HG03469 (cell line): Measurements from ENCODE around the gene TDO2.
"Not testable (repeated sequence)": the region's sequence is repeated elsewhere in the genome, so short reads cannot be mapped to it uniquely, and the experiment has no call there.

Experiments
- ATAC-seq: cut with Tn5 transposase; IDR thresholded peaks from one replicate; pipeline ENCODE4 v1.9.1; 2021; ENCODE audit warnings: mild to moderate bottlenecking, moderate library complexity, moderate number of reproducible peaks; ENCODE audit not compliant: unreplicated experiment

TDO2 gene

DNA sequence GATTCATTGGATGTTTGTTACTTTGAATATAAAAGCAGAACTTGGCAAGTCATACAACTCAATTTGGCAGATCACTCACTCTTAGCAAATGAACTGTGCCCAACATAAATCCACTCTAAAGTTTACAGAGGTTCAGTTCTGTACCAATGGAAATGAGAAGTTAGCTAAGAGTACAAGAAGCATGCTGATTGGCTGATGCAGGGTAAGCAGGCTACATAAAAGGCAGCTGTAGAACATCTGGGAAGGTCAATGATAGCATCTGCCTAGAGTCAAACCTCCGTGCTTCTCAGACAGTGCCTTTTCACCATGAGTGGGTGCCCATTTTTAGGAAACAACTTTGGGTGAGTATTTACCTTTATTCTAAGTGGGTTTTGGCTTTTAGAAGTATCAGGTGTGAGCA is at the start of gene TDO2:
Gene TDO2 (plus strand): TSS at position 244 of the 400 bp plus-strand sequence. CDS start 63 bp downstream, at position 307.
- ATAC-seq: no peak

DNA sequence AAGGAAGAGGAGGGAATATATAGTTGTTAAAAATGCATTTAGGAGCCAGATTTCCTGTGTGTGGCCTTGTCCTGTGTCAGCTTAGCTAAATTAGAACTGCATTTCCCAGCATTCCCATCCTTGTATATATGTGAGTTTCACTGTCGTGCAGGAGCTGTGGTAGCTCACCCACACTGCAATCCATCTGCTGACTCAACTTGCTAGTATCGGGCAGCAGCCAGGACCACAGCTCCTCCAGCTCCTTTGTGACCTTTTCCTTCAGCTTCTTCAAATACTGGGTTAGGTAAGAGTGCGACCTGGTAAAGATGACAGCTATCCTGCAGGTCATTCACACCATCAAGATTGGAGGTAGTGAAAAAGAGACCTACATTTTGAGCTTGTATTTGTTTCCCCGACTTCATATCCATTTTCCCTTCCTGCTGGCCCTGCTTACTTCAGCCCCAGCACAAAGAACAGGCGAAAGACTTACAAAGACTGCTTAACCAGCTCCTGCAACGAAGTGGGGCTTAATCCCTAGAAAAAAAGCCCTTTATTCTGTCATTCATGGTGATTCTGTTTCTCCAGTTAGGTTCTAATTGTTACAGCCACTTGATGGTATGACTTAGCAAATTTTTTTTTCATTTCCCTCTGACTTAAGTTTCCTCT is 48.8 kb upstream of the TDO2 start:
- ATAC-seq: no peak

DNA sequence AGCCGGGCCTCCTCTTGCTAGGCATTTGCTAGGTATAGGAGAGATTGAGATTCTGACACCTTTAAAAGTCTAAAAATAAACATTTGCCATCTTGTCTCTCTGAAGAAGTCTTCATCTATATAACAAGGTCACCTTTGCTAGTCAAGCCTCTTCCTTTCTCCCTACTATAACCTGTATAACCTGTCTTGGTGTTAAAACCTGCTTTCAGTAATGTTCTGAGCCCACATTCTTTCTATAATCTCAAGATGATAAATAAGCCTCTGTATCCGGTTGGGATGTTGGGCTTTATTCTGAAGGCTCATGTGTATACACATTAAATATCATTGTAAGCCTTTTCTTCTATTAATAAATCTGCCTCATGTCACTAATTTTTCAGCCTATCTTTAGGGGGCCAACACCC is 47.6 kb upstream of the TDO2 start:
- ATAC-seq: no peak

DNA sequence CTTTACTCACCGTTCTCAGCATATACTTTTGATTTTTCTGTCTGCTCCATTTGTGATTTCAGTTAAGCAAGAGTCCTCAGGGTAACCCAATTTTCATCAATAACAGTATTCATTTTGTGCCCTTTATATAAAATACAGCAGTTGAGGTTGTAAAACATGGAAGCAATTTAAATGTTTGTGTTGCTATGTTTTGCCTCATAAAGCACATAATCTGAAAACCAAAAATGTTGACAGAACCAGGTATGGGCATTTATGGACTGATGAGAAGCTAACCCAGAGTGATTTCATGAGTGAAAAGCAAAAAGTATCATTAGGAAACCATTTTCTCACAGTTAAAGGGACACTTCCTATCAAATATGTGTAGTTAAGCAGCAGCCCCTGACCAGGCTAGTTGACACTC is 37.3 kb upstream of the TDO2 start, which contains the start of gene ASIC5:
Gene ASIC5 (minus strand): TSS at position 101 of the 400 bp plus-strand sequence. CDS start 51 bp downstream, at position 50.
- ATAC-seq: no peak

DNA sequence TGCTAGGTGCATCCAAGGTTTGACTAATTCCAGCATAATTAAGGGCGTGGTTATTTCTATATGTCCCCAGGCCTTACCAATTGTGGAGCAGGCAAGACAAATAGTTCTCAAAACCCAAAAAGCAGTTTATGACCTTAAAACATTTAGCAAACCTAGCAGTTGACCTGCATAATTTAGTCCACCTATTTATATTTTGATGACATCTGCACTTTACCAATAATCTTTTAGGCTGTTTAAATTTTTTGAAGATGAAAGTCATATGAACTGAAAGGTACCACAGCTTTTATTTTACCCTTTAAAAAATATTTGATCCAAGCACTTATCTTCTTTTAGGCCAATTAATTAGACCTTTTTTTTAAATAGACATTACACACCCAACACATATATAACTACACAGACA is 27.6 kb upstream of the TDO2 start:
- no peak for ATAC-seq

DNA sequence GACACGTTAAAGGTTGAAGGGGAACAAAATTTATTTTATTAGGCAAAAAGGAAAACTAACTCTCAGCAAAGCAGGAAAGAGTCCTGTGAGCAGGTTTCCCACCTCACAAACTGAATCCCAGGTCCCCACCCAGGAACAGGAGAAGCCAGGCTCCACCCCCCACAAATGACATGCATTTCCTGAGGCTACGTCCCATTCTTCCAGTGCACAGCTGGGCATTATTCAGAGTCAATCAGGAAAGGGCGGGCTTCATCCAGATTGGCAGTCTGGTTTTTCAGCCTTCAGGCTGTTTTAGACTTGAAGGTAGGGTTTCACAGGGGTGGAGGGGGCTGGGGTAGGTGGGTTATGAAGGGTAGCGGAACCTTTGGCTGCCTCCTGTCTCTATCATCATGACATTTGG is 25.5 kb upstream of the TDO2 start:
- no peak for ATAC-seq

DNA sequence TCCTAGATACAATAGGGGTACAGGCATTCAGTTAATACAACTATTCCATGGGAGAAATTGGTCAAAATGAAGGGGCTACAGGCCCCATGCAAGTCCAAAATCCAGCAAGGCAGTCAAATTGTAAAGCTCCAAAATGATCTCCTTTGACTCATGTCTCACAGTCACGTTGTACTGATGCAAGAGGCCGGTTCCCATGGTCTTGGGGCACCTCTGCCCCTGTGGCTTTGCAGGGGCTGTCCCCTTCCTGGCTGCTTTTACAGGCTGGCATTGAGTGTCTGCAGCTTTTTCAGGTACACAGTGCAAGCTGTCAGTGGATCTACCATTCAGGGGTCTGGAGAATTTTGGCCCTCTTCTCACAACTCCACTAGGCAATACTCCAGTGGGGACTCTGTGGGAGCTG is 24.9 kb upstream of the TDO2 start:
- no peak for ATAC-seq

DNA sequence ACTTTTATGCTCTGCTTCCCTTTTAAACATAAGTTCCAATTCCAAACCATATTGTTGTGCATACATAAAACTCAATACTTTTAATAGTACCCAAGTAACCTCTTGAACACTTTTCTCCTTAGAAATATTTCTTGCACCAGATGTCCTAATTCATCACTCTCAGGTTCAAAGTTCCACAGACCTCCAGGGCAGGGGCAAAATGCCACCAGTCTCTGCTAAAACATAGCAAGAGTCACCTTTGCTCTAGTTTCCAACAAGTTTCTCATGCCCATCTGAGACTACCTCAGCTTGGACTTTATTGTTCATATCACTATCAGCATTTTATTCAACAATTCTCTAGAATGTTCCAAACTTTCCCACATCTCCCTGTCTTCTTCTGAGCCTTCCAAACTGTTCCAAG is 23.7 kb upstream of the TDO2 start:
- no peak for ATAC-seq

DNA sequence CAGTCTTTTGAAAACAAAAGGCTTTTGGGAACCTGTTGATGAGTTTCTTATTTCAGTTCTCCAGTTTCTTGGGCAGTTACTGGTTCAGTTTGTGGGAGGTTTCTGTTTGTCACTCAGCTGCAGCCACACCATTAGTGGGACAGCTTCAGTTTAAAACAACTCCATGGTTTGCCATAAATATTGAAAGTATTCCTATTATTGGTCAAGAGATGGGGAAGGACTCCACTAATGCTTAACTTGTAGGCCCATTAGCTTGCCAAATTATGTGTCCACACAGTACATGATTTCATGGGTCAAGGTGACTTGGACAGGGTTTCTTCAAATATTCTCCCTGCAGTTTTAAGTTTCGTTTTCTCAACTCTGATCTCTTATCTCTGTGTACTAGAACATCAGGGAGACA is 21.9 kb upstream of the TDO2 start:
- ATAC-seq: no peak

DNA sequence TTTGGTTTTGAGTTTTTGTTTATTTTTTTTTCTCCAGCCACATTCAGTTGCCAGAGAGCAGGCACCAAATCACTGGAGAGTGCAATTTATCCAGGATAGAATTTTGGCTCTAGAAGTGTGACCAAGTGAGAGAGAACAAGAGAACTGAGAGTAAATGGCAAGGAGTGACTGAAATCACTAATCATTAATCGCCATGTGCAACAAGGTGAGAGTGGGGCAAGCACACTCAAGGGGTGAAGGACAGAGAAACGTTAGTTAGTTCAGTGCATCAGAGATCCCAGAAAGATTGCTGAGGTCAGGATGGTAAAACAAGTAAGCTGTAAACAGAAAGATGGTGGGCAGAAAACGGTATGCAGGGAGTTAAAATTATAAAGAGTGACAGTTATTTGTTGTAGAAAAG is 19.6 kb upstream of the TDO2 start:
- ATAC-seq: no peak

DNA sequence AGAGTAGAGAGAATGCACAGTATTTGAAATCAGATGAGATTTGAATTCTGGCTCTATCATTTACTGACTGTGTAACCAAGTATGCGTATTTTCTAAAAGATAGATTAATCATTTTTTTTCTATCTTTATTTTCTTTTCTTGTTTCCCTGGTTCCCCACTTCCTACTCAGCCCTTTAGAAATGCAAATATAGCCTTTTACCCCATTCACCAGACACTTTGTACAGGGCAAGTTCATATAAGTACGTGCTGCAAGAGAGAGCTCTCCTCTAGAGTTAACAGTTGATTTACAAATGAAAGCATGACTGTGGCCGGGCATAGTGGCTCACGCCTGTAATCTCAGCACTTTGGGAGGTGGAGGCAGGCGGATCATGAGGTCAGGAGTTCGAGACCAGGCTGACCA is 17.8 kb upstream of the TDO2 start:
- ATAC-seq: no peak

DNA sequence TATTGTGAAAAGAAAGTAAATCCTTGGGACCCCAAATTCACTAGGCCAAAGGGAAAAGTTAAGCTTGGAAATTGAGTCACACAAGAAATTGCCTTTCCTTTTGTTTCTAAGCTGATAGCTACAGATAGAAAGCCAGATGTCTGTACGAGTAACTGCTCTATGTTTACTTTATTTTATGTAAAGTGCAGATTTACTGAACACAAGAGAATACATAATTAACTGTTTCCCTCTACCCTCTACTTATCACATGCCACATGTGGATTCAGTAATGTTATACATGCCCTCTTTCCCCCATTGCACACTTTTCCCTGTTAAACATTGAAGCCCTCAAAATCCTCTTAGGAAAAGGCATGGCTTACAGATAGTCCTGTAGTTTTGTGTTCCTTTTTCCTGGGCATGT is 16.5 kb upstream of the TDO2 start:
- ATAC-seq: no peak

DNA sequence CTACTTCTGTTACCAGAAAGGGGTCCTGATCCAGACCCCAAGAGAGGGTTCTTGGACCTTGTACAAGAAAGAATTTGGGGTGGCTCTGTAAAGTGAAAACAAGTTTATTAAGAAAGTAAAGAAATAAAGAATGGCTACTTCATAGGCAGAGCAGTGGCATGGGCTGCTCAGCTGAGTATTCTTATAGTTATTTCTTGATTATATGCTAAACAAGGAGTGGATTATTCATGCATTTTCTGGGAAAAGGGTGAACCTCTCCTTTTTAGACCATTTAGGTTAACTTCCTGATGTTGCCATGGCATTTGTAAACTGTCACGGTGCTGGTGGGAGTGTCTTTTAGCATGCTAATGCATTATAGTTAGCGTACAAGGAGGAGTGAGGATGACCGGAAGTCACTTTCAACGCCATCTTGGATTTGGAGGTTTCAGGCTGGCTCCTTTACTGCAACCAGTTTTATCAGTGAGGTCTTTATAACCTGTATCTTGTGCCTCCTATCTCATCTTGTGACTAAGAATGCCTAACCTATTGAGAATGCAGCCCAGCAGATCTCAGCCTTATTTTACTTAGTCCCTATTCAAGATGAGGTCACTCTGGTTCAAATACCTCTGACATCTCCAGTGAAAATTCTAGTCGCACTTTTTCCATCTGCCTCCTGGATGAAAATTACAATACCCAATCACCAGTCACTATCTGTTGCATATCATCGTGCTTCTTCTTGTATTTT is 15.5 kb upstream of the TDO2 start:
- no peak for ATAC-seq

DNA sequence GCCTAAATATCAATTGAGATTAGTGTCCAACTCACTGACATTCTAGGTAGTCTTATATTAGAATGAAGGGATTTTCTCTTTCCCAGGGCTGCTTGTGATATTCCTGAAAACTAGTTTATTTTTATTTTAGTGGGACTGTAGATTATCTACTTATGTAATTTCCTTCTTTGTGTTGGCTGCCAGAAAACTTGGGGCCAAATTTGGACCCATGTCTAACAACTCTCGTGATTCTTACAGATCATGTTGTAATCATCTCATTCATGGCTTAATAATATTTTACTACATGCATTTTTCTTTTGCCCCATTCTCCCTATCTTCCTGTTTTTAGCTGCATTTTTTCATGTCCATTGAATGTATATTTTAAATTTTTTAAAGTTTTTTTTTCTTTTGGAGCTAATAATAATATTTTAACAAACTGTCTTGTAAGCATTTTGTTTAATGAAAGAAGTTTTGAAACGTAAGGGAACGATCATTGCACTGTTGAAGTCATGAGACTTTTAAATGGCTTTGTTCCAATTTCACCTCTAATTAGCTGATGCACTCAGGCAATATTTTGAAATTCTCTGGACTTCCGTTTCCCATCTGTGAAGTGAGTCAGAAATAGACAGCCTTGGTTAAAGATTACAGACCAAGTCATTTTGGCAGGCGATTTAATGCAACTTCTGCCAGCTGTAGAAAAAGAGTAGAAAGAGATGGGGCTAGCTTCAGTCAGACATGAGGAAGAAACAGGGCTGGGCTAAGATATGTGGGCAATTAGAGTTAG is 14.3 kb upstream of the TDO2 start:
- peak; percentile 89 for ATAC-seq

DNA sequence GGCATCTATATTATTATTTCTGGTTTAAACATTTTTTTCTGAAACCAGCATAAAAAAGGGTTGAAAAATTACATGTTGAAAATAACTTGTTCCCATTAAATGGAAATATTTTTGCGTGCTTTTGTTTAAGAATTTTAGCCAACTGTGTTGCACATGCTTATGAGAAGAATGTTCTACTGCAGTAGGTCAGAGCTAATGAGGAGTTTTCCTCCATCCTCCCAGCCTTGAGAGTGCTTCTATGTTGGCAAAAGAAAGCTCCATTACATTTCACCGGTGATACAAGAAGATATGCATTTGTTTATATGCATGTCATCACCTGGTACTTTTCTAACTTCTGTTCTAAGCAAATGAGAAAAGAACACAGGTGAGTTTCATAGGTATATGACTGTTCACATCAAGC is 13.6 kb upstream of the TDO2 start:
- ATAC-seq: no peak

DNA sequence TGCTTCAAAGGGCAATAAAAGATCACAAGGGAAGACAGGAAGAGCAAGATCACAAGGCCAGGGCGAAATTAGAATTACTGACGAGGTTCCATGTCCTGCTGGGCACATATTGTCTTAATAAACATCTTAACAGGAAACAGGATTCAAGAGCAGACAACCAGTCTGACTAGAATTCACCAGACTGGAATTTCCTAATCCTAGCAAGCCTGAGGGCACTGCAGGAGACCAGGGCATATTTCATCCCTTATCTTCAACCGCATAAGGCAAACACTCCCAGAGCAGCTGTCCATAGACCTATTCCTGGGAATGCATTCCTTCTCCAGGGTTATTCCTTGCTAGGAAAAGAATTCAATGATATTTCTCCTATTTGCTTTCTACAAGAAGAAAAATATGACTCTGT is 12.4 kb upstream of the TDO2 start:
- ATAC-seq: no peak

DNA sequence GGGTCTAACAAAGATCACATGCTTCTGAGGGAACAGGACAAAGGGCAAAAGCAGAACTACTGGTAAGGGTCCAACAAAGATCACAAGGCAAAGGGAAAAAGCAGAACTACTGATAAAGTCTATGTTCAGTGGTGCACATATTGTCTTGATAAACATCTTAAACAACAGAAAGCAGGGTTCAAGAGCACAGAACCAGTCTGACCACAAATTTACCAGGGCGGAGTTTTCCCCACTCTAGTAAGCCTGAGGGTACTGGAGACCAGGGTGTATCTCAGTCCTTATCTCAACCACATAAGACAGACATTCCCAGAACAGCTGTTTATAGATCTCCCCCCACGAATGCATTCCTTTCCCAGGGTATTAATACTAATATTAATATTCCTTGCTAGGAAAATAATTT is 5.1 kb upstream of the TDO2 start:
- not testable (repeated sequence) for ATAC-seq

DNA sequence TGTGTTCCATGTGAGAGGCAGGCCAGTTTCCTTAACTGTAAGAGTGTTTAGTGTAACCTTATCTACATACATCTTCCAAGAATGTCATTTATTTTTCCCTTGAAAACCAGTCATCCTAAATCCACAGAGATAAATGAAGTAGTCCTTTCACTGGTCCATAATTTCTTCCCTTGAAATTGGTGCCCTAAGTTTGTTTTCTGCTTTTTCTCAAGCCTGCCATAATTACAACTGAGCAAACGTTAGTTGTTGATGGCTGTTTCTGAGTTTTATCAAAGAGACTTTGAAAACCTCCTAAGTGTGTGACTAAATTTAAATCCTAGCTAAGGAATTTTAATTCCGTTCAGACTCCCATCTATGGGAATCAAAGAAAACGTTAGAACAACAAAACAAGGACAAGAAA is 3.6 kb upstream of the TDO2 start:
- ATAC-seq: no peak

DNA sequence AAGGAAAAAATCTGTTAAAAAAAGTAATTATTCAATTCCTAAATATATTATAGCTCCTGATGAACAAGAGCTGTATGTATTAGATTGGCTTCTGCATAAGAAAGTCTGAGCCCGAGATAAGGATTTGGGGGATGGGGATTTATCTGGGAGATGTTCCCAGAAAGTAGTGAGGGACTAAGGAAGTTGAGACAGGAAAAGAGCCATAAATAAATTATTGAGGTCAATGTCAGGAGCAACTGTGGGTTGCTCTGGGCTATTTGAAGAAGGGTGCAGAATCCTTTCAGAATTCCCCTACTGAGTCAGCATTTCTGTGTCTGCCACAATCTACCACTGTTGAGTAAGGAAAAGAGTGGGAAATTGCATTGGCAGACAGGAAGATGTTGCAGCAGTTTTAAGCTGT is 3.1 kb upstream of the TDO2 start:
- ATAC-seq: no peak

DNA sequence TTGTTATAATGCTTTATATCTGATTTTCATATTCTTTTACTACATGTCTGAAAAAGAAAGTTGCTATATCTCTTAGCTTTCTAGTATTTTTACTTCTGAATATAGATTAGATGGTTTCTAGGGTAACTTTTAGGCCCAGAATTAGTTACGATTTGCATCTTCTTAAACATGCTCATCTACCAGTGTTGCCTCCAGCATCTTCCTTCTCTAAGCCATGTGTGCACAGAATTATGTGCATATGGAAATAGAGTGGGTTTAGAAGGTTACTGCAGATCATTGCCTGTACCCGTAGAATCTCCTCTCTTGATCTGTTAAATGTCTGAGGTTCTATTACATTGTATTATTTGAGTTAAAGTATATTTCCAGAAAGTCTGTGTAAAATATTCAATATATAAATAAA is 2.5 kb upstream of the TDO2 start:
- ATAC-seq: no peak

DNA sequence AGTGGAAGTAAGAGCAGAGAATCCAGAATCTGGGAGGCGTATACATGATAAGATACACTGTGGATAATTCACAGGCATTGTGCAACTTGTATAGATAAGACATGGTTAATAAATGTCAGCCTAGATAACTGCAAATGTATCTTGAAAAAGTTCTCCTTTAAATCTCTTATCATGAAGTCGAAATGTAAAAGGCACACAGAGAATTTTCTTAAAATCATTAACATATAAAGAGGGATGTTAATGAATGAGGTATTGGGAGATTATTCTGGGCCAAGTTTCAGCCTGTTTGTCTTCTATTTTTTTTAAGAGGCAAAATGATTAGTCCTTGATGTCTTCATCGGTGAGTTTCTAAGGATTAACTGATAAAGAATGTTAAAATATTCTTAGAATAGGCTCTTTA is 835 bp downstream of the TDO2 start:
- no peak for ATAC-seq
